ENCODE results near the gene ECSCR.
"Not testable (repeated sequence)": the region's sequence is repeated elsewhere in the genome, so short reads cannot be mapped to it uniquely, and the experiment has no call there.

Gene ECSCR

GRCh38 chr5:139443831-139444453 lies 18.6 kb downstream of the ECSCR start:
- no peak for DNase-seq

DNA sequence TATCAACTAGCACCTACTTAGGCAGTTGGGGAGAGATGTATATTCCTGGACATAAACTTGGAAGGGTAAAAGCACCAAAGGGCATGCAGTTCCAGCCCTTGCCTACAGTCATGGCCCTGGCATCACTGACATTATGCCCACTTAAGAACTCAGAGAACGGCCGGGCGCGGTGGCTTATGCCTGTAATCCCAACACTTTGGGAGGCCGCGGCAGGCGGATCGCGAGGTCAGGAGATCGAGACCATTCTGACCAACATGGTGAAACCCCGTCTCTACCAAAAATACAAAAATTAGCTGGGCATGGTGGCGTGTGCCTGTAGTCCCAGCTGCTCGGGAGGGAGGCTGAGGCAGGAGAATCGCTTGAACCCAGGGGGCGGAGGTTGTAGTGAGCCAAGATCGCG lies 22.1 kb downstream of the ECSCR start:
- DNase-seq = not testable (repeated sequence)

DNA sequence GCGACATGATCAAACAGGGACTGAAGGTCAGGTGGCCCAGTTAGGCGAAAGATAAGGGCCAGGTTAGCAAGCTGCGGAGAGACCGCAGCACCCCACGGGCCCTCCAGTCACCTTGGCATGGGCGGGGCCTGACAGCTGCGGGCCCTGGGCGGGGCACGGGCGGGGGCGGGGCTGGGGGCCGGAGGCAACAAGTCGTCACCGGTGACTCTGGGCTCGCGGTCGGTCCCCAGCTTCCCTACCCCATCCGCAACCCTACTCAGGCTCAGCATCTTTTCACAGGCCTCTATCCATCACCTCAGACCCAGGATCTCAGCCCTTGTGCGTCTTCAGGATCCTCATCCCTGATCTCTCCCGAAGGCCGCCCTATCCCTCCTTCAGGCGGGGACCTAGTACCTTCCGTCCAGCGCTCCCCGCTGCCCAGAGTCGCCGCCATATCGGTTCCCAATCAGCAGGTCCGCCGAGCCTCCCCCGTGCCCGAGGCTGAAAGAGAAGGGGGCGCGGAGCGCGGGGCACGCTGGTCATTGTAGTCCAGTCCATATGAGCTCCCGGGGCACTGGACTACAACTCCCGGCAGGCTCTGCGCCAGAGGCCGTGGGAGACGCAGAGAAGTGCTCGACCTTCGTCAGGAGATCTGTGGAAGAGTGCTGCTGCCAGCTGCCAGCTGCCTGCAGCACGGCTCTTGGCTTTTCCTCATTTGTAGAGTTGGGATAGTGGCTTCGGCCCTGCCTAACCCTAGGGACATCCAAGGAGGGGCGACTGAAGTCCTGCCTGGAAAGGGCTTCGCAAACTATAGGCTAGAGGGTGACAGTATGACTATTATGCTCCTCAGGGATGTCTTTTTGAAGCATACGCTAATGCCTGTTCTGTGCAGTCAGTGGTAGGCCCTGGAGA lies 23.3 kb downstream of the ECSCR start, which contains the start of gene DNAJC18:
TSS of gene DNAJC18 (minus strand) at position 513 of the 891 bp plus-strand sequence. CDS start at position 433, 80 bp downstream.
- DNase-seq = peak; percentile 86

DNA sequence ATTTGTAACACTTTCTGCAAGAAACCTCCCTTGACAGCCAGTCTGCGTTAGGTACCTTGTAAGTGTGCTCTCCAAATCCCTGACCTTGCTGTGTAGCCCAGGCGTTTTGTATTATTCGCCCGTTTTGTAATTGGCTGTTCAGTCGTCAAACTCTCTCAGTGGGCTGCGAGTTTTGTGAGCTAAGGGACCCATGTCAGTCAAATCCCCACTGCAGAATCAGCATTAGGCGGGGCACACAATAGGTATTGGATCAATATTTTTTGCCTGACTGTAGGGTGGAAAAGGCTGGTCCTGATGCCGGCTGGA lies 23.9 kb downstream of the ECSCR start:
- no peak for DNase-seq

DNA sequence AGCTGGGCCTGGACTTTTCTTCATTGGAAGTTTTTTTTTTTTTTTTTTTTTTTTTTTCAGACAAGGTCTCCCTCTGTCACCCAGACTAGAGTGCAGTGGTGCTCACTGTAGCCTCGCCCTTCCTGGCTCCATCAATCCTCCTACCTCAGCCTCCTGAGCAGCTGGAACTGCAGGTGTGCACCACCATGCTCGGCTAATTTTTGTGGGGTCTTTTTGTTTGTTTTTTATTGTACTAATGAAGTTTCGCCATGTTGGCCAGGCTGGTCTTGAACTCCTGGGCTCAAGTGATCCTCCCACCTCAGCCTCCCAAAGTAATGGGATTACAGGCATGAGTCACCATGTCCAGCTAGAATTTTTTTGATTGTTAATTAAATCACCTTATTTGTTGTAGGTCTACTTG lies 26.9 kb downstream of the ECSCR start:
- no peak for DNase-seq

DNA sequence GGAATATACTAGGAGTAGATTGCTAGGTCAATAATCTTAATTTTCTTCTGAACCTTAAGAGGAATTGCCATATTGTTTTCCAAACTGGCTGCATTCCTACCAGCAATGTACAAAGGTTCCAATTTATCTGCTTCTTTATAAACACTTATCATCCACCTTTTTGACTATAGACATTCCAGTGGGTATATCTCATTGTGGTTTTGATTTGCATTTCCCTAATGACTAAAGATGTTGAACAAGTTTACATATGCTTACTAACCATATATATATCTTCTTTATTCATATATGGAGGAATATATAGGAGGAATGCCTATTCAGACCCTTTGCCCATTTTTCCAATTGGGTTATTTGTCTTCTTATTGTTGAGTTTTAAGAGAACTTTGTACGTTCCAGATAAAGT lies 30.8 kb downstream of the ECSCR start:
- DNase-seq = no peak

- no peak for DNase-seq
These were observed 32.5 kb downstream of the ECSCR start for GRCh38 chr5:139430015-139430414.

GRCh38 chr5:139426203-139426885 lies 36.2 kb downstream of the ECSCR start:
- DNase-seq = no peak

- DNase-seq = no peak
These were observed 37.0 kb downstream of the ECSCR start for GRCh38 chr5:139425497-139425896.

GRCh38 chr5:139422307-139422893 lies 40.1 kb downstream of the ECSCR start:
- DNase-seq = peak; percentile 62

- no peak for DNase-seq
These were observed 43.0 kb downstream of the ECSCR start for GRCh38 chr5:139419226-139420192.

GRCh38 chr5:139418793-139419192 lies 43.8 kb downstream of the ECSCR start:
- no peak for DNase-seq

- DNase-seq = no peak
These were observed 45.3 kb downstream of the ECSCR start for GRCh38 chr5:139417214-139417613.

- no peak for DNase-seq
These were observed 45.9 kb downstream of the ECSCR start for GRCh38 chr5:139416651-139417050.

- DNase-seq = no peak
These were observed 46.7 kb downstream of the ECSCR start for GRCh38 chr5:139415869-139416268.

DNA sequence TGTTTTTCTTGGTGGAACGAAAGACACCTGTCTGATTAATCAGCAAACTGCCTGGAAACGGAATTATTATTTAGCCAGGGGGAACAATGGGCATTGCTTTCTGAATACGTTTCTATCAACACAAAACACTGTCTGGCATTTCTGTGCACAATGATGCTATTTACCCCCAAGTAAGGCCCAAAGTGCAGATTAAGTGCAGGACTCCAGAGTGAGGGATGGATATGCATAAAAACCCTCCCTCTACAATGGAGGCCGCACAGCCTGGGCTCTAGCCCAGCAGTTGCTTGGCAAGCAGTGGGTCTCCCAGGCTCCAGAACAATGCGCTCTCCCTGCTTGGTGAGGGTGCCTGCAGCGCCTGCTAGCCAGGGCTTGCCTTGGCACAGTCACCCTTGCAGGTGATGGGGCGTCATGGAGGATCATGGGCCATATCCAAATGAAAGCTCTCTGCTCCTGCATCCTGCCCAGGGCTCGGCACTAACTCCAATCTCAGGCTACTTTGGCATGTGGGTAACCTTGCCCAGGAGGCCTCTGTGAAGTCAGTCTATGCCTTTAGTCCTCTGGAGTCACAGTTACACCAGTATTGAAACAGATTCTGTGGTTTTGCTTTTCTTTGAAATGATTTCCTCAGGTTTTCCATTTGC lies 47.2 kb downstream of the ECSCR start:
- DNase-seq = no peak

- DNase-seq = no peak
These were observed 47.9 kb downstream of the ECSCR start for GRCh38 chr5:139414581-139415130.

DNA sequence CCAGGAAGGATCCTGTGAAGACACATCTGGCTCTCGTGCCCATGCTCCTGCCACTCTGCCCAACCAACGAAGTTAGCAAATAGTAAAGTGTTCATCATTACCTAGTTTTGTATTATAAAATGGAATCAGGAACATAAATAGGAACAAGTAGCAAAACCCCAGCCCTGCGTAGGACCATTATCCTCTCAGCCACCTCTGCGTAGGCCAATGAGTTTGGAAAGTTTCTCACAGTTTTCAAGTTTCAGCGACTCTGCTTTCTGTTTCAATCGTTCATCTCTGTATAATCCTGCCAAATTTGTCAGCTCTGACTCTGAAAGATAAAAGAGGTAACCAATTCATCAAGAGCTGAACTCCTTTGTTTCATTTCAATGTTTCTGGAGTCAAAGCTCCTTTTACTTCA lies 48.6 kb downstream of the ECSCR start:
- DNase-seq = no peak

- DNase-seq = no peak
These were observed 49.4 kb downstream of the ECSCR start for GRCh38 chr5:139413153-139413552.

- no peak for DNase-seq
These were observed 51.3 kb downstream of the ECSCR start for GRCh38 chr5:139410993-139411828.

All from NCI-H1092 treated with DMSO at 0.1 percent for 48 hours (cell line).